ENCODE data around the gene LIN7A. TPM values are rescaled to one million over a fixed set of nuclear protein-coding genes. Genes with fewer than 3 reads are reported as not detected.

LIN7A gene
- total RNA-seq, 4 donors from 2014 or later = 10.2 to 31.2 (median 16.5) TPM

DNA sequence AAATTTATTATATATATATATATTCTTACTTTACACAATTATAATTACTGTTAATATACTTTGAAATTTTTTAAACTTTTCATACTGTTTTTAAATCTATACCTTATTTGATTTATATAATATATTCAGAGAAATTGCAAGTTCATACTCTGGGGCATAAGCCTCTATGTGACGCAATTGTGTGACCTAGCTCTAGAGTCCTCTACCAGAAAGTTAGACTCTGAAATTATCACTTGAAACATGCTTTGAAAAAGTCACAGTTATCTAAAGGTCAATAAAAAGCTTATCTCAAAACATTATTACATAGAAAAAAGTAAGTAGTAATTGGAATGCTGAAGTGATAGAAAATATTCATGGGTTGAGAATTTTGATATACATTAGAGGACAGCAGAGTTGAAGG is 93.8 kb downstream of the LIN7A start:
- H3K36me3 ChIP-seq = no peaks in the 10 kb centered on the region
- H3K27ac ChIP-seq = no peak overlapping the region
- intact Hi-C loops (cut with DNase I; ENCODE audit: low total_unique reads) = no loop called here
- no peaks in the 10 kb centered on the region for H3K27me3 ChIP-seq
- no peaks in the 10 kb centered on the region for H3K4me1 ChIP-seq
- no peak for DNase-seq
- H3K9me3 ChIP-seq = no peaks in the 10 kb centered on the region
- TF ChIP-seq, protein P1, sequence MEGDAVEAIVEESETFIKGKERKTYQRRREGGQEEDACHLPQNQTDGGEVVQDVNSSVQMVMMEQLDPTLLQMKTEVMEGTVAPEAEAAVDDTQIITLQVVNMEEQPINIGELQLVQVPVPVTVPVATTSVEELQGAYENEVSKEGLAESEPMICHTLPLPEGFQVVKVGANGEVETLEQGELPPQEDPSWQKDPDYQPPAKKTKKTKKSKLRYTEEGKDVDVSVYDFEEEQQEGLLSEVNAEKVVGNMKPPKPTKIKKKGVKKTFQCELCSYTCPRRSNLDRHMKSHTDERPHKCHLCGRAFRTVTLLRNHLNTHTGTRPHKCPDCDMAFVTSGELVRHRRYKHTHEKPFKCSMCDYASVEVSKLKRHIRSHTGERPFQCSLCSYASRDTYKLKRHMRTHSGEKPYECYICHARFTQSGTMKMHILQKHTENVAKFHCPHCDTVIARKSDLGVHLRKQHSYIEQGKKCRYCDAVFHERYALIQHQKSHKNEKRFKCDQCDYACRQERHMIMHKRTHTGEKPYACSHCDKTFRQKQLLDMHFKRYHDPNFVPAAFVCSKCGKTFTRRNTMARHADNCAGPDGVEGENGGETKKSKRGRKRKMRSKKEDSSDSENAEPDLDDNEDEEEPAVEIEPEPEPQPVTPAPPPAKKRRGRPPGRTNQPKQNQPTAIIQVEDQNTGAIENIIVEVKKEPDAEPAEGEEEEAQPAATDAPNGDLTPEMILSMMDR (IDR thresholded peaks at IDR 0.05) = no peak
- no peak for TF ChIP-seq POLR2A (IDR thresholded peaks at IDR 0.05)
- no peak overlapping the region for H3K4me3 ChIP-seq

- H3K27me3 ChIP-seq = no peaks in the 10 kb centered on the region
- no peak for DNase-seq
- no peaks in the 10 kb centered on the region for H3K9me3 ChIP-seq
- intact Hi-C loops (cut with DNase I; ENCODE audit: low total_unique reads) = loop anchor here (10.0 kb wide), 1 partner anchor 426 kb away; no protein-coding TSS in a partner anchor
- TF ChIP-seq, protein P1 (IDR thresholded peaks at IDR 0.05) = no peak
- TF ChIP-seq POLR2A (IDR thresholded peaks at IDR 0.05) = no peak
- no peaks in the 10 kb centered on the region for H3K36me3 ChIP-seq
- no peak overlapping the region for H3K4me3 ChIP-seq
- H3K27ac ChIP-seq = no peak overlapping the region
- H3K4me1 ChIP-seq = peaks cover 0 to 5% of the 10 kb centered on the region in 2 donors
Observed at GRCh38 chr12:80838708-80839107, 99.0 kb downstream of the LIN7A start.

DNA sequence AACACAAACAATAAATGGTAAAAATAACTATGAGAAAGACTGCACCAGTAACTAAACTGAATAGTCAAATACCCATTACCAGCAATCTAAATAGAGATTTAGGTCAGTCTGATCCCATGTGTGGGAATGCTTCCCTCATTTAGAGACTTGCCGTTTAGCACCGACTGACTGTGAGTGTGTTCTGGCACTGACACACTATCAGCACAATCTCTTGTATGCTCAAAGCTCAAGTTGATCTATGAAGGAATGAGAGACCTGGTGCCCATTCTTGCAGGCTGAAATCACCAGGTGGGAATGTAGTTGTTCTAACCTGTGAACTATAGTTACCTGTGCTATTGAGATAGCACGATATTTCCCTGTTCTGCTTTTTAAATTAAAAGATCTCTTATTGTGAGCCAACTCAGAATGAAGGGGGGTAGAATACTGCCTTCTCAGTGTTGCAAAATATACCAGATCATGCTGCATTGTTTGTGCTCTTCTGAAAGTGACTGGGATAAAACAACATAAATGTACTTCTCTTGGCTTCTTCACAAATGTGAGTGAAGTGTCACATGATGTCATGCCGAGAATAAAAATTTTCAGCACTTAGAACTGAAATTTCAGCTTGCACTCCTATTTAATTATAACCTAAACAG is 99.6 kb downstream of the LIN7A start:
- no peak overlapping the region for H3K4me3 ChIP-seq
- no peaks in the 10 kb centered on the region for H3K9me3 ChIP-seq
- TF ChIP-seq, protein P1 (IDR thresholded peaks at IDR 0.05) = no peak
- no peak for TF ChIP-seq POLR2A (IDR thresholded peaks at IDR 0.05)
- no peaks in the 10 kb centered on the region for H3K36me3 ChIP-seq
- no peak for DNase-seq
- no peak overlapping the region for H3K27ac ChIP-seq
- intact Hi-C loops (cut with DNase I; ENCODE audit: low total_unique reads) = loop anchor here (10.0 kb wide), 1 partner anchor 427 kb away; no protein-coding TSS in a partner anchor
- no peaks in the 10 kb centered on the region for H3K27me3 ChIP-seq
- peaks cover 0 to 5% of the 10 kb centered on the region in 2 donors for H3K4me1 ChIP-seq

- peak; percentile 22 to 31 for DNase-seq
- no peaks in the 10 kb centered on the region for H3K36me3 ChIP-seq
- TF ChIP-seq POLR2A (IDR thresholded peaks at IDR 0.05) = no peak
- TF ChIP-seq, protein P1 (IDR thresholded peaks at IDR 0.05) = peak; percentile 44 to 67 (median 54)
- no peak overlapping the region for H3K27ac ChIP-seq
- no peak overlapping the region for H3K4me3 ChIP-seq
- intact Hi-C loops (cut with DNase I; ENCODE audit: low total_unique reads) = loop anchor here (10.0 kb wide), 1 partner anchor 427 kb away; no protein-coding TSS in a partner anchor
- H3K4me1 ChIP-seq = peaks cover 0 to 5% of the 10 kb centered on the region in 2 donors
- no peaks in the 10 kb centered on the region for H3K27me3 ChIP-seq
- H3K9me3 ChIP-seq = no peaks in the 10 kb centered on the region
Observed at GRCh38 chr12:80837342-80837978, 100.3 kb downstream of the LIN7A start.

GRCh38 chr12:80834724-80835123 is 103.0 kb downstream of the LIN7A start:
- intact Hi-C loops (cut with DNase I; ENCODE audit: low total_unique reads) = loop anchor here (10.0 kb wide), 1 partner anchor 430 kb away; no protein-coding TSS in a partner anchor
- H3K27me3 ChIP-seq = no peaks in the 10 kb centered on the region
- TF ChIP-seq, protein P1 (IDR thresholded peaks at IDR 0.05) = no peak
- TF ChIP-seq POLR2A (IDR thresholded peaks at IDR 0.05) = no peak

More at GRCh38 chr12:80834724-80835123, 103.0 kb downstream of the LIN7A start:
- Histone ChIP-seq H3K9me3 (no peaks in the 10 kb centered on the region), H3K36me3 (no peaks in the 10 kb centered on the region), H3K4me1 (peaks cover 0 to 5% of the 10 kb centered on the region in 2 donors), H3K27ac (no peak overlapping the region), H3K4me3 (no peak overlapping the region)
- no peak for DNase-seq

Data from uterus (tissue), 4 donors.